GM21528 (cell line): Measurements from ENCODE around the gene RAB5IF.

ENCODE experiments used
- ATAC-seq: cut with Tn5 transposase; IDR thresholded peaks from one replicate; pipeline ENCODE4 v1.9.1; 2021; ENCODE audit warnings: mild to moderate bottlenecking, moderate library complexity; ENCODE audit not compliant: unreplicated experiment, low FRiP score

Gene RAB5IF

GRCh38 chr20:36656733-36657132 lies 51.2 kb downstream of the RAB5IF start:
- no peak for ATAC-seq

DNA sequence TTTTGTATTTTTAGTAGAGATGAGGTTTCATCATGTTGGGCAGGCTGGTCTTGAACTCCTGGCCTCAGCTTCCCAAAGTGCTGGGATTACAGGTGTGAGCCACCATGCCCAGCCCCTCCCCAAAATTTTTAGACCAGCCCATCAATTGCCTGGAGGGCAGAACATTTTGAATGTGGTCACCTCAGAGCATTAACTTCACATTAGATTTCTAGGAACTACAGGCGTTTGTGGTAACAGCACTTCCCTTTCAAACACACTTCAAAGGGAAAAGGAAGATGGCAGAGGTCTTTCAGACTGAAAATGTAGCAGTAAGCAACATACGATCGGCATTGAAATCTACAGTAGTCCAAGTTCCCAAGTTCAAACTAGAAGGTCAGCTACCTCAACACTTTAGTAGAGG lies 52.7 kb downstream of the RAB5IF start:
- no peak for ATAC-seq
